ENCODE results near the gene DVL1. TPM values are rescaled to one million over a fixed set of nuclear protein-coding genes. Genes with fewer than 3 reads are reported as not detected.

DVL1 gene
- polyA plus RNA-seq, 10 donors, result 26.6 to 50.4 (median 34.9) TPM

- no peak for DNase-seq
Measured at GRCh38 chr1:1312450-1313314, 36.5 kb downstream of the DVL1 start.

- DNase-seq, result no peak
Measured at GRCh38 chr1:1311107-1312104, 37.8 kb downstream of the DVL1 start.

DNA sequence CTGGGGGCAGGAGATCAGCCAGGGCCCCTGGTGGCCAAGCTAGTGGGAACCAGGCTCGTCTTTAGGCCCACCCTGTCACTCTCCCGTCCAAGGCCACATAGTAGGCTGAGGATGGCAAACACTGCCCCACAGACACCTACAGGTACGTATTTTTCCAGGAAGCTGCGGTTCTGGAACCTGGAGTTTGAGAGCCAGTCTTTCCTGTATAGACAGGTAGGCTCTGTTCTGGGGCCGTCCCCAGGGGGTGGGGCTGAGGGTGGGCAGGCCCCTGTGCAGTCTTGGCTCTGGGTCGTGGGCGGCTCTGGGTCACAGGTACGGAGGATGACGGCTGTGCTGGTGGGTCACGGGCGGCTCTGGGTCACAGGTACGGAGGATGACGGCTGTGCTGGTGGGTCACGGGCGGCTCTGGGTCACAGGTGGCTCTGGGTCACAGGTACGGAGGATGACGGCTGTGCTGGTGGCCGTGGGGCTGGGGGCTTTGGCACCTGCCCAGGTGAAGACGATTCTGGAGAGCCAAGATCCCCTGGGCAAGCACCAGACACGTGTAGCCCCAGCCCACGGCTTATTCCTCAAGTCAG is 38.7 kb downstream of the DVL1 start:
- no peak for DNase-seq

DNA sequence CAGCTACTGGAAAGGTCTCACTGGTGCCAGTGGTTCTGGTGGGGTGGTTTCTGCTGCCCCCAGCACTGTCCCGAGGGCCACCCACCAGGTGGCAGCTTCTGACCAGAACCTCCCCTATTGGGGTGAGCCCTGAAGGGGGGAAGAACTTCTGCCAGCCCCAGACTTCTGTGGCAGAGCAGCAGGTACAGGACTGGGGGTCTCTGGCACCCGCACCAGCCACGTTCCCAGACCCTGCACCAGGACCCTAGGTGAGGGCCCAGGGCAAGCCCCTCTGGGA is 39.2 kb downstream of the DVL1 start:
- DNase-seq, result no peak

GRCh38 chr1:1309251-1310108 is 39.7 kb downstream of the DVL1 start:
- DNase-seq, result peak in 1 of 3 donors; percentile 38

DNA sequence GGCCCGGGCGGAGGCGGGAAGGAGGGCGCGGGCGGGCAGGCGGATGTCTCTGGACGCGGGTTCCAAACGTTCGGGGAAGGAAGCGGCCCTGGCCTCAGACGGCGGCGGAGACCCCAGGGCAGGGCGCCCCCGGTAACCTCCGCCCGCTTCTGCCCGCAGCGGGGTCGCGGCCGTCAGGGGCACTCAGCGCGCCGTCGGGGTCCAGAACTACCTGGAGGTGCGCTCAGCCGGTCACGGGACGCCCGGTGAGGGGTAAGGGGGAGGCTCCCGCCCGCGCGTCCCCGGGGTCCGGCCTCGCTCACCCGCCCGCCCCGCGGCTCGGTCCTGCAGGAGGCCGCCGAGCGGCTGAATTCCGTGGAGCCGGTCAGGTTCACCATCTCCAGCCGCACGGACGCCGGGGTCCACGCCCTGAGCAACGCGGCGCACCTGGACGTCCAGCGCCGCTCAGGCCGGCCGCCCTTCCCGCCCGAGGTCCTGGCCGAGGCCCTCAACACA is 40.4 kb downstream of the DVL1 start:
- no peak for DNase-seq

- DNase-seq, result peak; percentile 92 to 98 (median 95)
Measured at GRCh38 chr1:1307923-1308755, 41.1 kb downstream of the DVL1 start, which contains the start of the genes ACAP3 and PUSL1. ACAP3 (minus strand) TSS chr1:1307930; CDS start chr1:1307815, 115 bp downstream. PUSL1 (plus strand) TSS chr1:1308597; CDS start chr1:1308644, 47 bp downstream.

DNA sequence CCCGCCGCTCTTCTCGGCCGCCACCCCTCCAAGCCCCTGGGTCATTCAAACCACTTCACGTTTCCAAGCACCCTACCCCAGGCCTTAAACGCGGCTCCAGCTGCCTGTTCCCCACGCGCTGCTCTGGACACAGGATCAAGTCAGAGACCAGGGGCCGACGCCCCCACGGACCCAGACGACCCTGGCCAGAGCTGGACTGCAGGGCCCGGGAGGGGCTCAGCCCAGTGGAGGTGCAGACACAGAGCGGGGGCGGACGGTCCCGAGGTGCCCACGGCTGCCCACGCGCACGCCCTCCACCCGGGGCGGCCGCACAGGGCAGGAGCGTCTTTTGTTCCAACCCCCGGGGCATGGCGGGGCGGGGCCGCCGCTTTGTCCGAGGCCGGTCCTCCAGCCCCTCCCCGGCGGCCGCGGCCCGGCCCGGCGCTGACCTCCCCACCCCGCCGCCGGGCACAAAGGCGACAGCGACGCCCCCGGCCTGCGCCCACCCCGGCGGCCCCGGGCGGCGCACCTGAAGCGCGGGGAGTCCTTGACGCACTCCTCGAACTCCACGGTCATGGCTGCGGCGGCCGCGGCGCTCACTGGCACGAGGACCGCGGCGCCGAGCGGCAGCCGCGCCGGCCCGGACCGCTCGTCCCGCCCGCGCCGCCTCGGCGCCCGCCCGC is 41.8 kb downstream of the DVL1 start:
- DNase-seq, result peak in 1 of 3 donors; percentile 58

GRCh38 chr1:1306661-1307260 is 42.5 kb downstream of the DVL1 start:
- peak in 1 of 3 donors; percentile 51 for DNase-seq

GRCh38 chr1:1306070-1306660 is 43.1 kb downstream of the DVL1 start:
- DNase-seq, result no peak

- DNase-seq, result peak; percentile 62 to 84 (median 64)
Measured at GRCh38 chr1:1305300-1306069, 43.7 kb downstream of the DVL1 start.

DNA sequence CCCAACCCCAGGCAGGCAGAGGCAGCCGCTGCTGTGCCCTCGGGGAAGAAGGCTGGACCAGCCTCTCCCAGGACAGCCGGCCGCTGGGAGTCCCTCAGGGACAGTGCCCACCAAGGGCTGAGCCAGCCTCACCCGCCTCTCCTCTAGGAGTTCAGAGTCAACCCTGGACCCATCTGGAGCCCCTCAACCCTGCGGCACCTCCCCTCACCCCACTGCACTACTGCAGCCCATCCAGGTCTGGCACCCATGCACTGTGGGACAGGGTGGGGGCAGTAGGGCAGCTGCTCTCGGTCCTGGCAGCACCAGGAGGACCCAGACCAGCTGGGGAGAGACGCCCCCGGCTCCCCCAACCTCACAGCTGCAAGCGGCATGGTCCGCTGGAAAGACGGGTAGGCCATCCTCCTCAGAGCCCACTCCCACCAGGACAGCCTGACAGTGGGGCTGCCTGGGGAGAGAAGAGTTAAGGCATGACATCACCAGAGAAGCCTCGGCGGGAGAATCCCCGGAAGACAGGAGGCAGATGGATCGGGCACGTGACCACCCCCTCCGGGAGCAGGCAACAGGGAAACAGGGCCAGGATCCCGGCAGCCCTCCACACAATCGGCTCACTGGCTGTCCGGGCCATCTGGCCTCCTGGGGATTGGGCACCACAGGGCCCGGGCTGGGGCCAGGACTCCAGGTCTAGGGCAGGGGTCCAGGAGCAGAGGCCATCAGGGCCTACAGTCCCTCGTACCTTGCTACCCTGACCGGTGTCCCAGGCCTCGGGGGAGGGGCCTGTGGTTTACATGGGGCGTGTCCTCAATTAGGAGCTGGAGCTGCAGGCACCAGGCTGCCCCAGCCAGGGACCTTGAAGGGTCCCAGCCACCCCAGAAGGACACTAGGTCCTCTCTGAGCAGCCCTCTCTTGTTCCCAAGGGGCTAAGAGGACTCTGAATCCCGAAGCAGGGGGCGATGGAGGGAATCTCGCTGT is 44.6 kb downstream of the DVL1 start:
- DNase-seq, result peak; percentile 57 to 79 (median 69)

GRCh38 chr1:1303736-1304135 is 45.5 kb downstream of the DVL1 start:
- no peak for DNase-seq

GRCh38 chr1:1302951-1303509 is 46.2 kb downstream of the DVL1 start:
- DNase-seq, result no peak

DNA sequence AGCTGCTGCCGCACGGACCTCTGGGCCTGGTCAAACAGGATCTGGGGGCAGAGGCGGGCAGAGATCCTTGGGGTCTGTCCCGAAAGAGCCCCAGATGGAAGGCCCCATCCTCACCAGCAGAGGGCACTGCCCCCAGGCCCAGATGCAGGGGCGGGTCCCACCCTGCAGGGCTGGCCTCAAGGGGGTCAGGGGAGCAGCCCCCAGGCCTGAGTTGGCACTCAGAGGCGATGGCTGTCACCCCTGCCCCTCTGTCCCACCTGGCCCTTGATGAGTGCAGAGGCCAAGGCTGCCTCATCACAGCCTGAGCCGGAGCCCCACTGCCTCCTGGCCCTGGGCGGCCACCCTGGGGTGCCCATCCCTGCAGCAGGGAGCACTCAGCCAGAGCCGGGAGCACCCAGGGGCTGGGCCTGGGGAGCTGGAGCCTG is 47.2 kb downstream of the DVL1 start:
- DNase-seq, result no peak

DNA sequence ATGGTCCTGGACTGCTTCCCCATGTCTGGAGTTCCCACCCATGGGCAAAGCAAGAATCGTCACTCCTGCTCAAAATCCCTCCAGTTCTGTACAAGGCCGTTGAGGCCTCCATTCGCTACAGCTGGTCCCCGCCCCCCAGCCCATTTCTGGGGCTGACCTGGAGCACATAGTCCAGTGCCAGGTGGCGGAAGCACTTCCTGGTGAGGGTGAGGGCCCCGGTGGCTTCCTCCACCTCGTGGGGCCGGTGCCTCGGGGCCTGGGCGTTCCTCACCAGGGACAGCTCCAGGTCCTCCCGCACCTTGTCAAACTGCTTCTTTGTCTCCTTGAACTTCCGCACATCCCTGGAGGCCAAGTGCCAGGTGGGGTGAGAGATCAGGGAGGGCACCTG is 48.9 kb downstream of the DVL1 start:
- DNase-seq, result no peak

All from muscle of back (tissue), 11 donors.